NCI-H82 (cell line): ENCODE data around the gene CPNE8.

Experiments
- DNase-seq: peaks from one replicate; lab custom pipeline; 2025; lab: John Stamatoyannopoulos, UW

The CPNE8 gene

DNA sequence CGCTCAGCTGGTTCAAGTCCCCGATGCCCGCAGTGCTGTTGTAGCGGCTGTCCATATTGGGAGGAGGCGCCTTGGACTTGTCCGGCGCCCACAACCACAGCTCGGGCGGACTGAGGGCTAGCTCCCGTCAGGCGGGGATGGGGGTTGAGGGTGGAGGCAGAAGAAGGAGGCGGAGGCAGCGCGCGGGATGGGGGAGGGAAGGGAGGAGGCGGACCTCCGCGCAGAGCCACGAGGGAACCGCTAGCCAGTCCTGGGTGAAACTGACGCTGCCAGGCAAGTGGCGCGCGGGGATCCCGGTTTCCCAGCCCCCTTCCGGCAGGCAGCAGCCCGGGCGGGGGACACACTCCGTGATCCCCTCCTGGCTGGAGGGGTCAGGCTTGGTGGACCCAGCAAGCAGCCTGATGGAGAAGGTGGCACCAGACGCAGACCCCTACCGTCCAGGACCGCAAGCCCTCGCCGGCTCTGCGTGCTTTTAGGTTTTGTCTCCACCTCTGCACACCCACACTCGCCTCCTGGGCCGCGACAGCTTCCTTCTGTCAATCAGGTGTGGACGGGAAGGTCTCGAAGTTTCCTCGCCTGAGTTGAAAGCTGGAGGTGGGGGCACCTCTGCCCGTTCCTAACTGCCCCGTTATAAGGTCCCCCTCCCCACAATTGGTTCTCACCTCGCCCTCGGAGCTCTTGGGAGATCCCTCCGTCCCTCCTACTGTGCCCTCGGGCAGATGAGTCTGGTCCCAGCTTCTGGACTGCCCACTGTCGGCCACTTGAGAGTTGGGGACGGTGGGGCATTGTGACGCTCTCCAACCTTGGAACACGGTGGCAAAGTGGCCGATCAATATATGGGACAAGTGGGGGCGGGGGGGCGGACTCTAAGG is at the start of gene CPNE8:
CPNE8 (minus strand) TSS at position 112 of the 872 bp plus-strand sequence; CDS start at position 55, 57 bp downstream.
- DNase-seq, result peak; percentile 93

DNA sequence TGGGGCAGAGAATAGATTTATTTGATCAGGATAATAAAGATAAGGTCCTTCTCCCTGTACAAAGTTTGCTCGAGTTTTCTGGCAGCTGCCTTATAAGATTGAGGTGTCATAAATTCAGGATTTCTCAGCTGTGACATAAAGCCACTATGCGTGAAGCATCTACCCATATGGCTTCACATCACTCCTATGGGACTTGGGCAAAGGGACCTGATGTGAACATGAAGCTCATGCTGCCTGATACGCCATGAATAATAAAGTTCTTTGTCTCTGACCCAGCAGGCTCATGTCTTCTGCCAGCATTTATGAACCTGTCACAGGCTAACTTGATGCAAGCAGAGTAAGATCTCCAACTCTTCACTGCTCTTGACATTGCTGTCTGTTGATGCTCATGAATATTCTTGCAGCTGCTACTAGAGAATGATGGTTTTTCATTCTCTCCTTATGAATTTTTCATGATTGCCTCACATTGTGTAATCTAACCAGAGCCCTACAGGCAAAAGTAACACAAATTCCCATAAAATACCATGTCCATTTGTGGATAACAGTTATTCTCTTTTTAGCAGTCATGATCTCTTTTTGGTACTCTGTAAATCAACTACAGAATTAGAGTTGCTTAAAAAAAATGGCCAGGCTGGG is 49.0 kb upstream of the CPNE8 start:
- DNase-seq, result peak; percentile 63

DNA sequence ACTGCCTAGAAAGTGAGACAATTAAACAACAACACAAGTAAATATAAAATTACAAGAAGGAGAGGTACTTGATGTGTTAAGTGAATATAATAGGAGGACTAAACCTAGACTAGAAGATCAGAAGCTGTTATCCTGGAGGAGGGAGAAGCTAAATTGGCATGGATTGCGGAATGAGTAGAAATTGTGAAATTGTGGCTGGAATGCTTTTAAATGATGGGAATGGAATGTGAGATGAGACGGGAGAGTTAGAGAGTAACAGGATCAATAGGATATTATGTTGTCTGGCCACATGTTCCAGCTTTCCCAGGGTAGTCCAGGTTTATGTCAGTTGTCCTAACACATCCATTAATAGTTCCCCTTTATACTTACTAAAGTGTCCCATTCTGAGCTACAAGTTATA is 44.0 kb upstream of the CPNE8 start:
- DNase-seq, result no peak

DNA sequence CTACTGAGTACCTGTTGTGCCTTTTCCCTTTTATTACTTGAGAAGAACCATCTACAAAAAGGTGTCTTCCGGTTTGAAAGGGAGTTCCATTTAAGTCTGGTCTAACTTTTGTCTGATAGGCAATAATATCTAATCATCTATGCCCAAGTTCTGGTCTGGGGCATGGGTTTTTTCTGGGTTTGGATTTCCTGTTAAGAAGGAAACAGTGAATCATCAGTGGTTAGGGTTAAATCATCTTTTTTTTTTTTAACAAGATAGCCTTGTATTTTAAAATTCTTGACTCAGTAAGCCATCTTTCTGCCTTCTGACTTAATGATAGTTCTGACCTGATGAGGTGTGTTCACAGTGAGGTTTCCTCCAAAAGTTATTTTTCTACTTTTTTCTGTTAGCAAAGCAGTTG is 29.3 kb upstream of the CPNE8 start:
- no peak for DNase-seq

DNA sequence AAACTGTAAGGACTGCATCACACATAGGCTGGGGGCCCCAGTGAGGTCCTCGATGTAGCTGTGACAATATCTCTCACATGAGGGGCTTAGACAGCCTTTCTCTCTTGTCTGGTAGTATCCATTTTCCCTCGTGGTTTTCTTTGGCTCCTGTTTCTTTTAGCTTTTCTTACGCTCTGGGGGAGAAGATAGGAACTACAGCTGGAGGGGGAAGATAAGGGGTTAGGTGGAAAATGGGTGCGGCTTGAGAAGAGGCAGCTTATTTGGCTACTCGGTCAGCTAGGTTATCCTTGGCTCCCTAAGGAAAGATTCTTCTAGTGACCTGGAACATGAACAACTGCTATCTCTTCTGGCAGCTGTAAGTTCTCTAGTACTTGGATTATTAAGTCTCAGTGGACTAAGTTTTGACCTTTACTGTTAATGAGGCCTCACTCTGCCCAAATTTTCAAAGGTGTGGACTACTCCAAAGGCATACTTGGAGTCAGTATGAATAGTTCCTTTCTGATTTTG is 28.7 kb upstream of the CPNE8 start:
- no peak for DNase-seq

DNA sequence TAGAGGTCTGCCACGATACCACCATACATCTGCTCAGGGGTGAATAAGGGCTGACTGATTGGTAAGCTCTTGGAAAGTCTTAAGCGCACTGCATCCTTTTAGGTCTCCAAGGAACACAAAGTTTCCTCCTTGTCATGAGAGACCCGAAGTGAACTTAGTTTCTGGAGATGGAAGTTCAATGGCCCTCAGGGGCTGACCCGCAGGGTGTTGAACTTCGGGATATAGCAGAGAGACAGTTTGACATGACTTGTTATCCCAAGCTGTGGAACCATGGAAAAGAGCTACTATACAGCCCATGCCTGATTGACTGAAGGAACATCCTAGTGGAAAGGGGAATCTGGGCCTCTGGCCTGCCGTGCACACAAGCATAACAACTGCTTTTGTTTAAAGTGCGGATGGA is 26.9 kb upstream of the CPNE8 start:
- no peak for DNase-seq

DNA sequence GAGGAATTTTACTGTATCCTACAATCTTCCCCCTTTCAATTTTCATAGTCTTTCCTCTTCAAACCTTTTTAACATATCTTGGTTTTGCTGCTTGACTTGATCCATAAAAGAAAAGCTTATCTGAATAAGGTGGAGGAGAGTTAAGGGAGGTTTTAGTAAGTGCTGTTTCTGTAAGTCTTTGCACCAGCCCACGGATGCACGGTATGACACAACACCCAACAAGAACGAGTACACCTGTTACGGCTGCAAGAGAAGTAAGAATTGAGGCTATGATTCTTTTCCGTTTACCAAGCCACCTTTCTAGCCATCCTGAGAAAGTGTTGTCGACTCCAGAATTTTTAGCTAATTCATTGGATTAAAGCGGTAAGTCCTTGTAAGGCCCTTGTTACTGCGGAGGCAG is 26.1 kb upstream of the CPNE8 start:
- DNase-seq, result no peak

DNA sequence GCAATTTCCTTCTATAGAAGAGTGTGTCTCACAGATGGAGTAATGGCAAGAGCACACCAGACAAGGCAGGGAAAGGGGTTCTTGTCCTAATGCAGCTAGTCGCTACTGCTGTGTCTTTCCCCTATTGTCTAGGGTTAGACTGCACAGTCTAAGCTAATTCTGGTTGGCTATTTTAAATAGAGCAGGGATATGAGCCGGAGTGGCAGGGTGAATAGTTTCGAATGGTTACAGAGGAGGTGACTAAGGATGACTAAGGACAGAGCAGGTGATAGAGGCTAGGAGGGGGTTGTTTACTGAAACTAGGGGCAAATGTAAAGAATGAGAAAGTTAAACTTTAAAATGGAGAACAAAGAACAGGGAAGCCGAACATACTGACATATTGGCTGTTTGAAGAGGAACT is 25.6 kb upstream of the CPNE8 start:
- DNase-seq, result no peak

DNA sequence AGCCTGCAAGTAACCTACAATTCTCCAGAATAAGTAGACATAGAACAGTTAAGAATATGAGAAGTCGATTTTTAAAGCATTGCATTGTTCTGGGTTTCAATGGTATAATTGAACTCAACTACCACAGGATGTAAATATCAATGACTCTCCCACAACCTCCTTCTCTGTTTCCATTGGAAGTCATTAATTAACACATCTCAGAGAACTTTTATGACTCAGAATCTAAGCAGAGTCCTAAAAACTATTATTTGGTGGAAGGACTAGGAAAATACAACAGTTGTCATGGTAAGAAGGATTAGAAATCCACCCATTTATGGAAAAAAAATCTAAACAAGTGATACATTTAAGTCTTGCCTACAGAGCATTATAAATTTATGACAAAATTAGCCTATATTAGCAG is 21.1 kb upstream of the CPNE8 start:
- DNase-seq, result no peak

DNA sequence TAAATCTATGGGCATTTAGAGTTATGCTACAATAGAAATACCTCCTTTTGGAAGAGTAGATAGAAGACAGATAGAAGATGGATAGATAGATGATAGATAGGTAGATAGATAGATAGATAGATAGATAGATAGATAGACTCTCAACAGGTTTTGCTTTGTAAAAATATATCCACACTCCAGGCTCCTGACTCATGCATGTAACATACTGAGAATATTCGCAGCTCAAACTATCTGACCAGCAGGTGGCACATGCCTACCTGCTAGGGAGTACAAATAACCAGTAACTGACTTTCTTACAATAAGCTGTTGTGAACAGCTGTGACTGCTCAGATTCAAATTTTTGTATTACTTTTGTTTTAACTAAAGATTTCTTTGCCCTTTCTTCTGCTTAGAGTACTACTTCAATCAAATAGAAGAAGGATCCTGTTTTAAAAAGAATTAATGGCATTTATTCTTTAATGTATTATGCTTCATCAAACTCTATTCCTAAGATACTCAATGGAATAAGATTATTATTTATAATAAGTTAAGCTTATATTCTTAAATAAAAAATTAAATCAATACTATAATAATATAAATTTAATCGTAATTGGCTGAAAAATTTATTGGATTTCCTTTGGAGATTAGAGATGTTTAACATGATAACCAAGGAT is 15.8 kb upstream of the CPNE8 start:
- DNase-seq, result peak; percentile 91

DNA sequence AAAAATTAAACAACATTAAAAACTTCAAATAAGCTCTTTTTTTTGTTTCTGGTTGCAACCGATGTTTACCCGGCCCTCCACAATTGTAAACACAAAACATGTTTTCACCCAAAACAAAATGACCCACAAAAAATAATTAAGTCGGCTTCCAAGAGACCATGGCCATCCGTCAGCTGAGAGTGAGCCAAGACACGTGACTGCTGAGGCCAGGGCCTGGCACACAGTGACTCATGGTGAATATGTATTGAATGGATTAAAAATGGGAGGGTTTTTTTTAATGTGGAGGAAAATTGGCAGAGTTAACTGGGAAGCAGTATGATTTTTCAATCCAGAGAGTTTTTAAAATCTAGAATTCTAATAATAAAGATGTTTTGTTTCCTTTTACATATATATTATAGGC is 13.8 kb upstream of the CPNE8 start:
- no peak for DNase-seq

DNA sequence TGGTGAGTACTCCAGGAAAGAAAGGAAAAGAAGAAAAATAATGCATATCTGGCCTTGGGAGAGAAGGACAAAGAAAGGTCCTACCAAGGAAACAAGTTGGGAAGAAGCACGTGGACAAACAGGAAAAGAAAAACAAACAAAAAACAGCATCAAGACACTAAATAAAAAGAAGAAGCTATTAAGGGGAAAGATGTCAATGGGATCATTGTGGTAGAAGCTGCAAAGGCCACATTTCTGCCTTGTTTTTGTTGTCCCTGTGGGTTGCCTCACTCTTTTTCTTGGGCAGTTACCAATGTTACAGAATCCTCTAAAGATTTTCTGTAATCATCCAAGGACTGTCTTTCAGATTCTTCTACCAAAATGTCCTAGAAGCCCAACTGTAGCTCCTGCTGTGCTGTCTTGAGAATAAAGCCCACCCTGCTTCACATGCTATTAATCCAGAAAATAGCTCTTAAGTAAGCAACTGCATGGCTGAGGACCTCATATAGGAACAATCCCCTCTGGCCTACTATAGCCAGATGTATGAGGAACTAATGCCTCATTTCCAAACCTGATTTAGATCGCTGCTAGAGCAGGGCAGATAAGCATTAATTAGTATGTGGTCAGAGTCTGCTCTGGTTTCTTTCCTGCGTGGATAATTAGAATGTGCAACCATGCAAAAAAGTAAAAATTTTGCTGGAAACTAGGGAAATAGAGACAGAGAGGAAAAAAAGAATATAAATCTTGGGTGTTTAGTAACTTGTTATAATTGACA is 10.2 kb upstream of the CPNE8 start:
- peak; percentile 82 for DNase-seq

DNA sequence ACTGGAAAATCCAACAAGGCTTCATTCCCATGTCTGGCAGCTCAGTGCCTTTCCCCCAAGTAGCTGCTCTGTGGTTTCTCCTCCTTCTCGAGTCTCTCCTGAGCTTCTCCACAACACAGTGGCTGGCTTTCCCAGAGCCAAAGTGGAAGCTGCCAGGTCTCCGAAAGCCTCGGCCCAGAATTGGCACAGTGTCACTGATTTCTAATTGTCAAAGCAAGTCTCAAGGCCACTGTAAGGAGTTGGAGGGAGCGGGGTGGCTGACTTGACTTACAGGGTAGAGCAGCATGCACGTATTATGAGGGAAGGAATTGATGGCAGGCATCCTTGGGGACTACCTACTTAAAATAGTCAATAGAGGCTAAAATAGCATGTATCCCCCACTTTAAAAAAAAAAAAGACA is 6.7 kb upstream of the CPNE8 start:
- no peak for DNase-seq

DNA sequence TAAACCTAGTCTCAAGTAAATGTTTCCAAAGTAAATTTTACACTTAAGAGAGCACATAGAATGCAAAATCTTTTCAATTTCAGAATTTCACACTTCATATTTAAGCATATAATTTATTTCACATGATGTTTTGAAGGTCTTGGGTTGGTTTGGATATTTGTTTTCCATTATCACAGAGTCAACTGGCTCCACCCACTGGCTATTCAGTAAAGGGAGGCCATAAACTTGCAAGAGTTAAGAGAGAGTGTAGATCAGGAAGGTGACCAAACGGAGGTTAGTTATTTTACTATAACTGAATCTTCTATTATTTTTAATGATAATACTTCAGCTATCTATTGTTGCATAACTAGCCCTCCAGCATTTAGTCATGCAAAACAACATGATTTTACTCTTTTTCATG is 6.2 kb upstream of the CPNE8 start:
- DNase-seq, result no peak

DNA sequence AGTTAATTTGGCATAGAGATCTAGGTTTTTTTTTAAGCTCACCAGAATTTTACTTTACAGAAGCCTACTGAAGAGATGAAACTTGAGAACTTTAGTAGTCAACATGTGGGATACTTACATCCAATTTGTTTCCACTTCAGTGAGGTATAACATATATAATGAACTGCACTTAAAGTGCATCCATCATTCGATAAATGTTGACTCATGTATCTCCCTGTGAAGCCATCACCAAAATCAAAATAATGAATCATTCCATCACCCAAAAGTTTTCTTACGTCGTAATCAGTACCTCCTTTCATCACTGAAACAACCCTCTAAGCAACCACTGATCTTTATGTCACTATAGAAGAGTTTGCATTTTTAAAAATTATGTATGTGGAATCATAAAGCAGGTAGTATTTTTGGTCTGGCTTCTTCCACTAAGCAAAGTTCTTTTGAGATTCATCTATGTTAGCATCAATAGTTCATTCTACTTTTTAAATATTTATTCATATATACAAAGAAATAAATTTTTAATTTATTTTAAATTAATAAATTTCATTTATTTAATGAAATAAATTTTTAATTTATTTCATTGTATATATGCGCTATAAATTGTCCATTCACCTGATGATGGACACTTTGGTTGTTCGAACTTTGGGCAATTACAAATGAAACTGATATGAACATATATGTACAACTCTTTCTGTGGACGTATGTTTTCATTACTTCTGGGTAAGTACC is 2.0 kb upstream of the CPNE8 start:
- DNase-seq, result no peak

DNA sequence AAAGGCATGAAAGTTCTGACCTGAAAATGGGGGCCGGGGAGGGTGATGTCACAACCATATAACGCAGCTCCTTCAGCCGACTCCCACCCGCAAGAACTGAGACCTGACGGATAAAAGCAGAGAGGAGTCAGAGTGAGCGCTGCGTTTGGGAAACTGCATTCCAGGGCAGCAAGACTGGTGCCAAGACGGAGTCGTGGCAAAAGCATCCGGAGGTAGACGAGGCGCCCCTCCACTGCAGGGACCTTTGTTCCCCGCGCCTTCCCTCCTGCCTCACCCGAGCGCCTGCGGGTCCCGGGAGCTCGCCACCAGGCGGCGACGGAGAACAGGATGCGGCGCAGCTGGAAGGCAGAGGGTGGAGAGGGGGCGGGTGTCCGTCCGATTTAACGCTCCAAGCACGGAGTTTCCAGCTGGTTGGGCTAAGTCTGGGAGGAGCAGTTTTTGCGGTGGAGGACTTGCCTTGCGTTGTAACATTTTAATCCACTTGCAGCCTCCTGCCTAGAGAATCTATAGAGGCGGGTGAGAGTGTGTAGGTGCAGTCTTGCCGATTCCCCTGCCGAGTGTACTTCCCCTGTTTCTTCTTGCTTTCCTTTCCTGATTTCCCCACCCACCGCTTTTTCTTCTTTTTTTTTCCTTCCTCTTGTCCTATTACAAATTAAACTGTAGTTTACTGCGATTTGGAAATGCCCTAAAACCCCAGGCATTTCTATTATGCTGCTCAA is 1.2 kb upstream of the CPNE8 start:
- peak; percentile 99 for DNase-seq

DNA sequence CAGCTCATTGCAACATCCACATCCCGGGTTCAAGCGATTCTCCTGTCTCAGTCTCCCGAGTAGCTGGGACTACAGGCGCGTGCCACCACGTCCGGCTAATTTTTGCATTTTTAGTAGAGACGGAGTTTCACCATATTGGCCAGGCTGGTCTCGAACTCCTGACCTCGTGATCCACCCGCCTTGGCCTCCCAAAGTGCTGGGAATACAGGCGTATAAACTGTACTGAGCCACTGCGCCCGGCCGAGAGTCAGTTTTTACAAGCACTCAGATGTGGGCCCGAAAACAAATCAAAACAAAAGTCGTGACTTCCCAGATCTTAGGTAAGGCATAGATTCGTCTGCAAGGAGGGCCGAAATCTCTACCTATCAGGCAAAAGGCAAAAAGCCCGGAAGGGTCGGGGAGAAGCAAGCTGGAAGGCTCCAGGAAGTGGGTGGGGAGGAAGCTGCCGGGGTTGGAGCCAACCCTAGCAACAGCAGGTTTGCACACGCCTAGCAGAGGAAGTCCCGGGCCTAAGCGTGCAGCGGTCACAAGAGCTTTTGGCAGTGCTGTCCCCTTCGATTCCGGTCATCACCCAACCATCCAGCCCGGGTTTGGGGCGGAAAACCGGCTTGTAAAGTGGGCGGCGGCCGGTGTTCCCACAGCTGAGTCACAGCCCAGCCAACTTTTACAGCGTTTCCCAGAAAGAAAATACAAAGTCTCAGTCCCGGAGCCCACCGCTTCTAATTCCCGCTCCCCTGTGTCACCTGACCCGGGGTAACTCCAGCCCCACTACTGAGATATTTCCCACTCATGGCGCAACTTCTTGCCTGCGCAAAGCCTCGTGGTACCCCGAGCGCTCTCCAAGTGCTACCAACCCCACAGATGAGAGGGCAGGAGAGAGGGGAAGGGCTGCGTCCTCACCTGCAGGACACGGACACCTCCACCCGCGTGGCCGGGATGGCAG is 583 bp downstream of the CPNE8 start:
- DNase-seq, result peak; percentile 94

DNA sequence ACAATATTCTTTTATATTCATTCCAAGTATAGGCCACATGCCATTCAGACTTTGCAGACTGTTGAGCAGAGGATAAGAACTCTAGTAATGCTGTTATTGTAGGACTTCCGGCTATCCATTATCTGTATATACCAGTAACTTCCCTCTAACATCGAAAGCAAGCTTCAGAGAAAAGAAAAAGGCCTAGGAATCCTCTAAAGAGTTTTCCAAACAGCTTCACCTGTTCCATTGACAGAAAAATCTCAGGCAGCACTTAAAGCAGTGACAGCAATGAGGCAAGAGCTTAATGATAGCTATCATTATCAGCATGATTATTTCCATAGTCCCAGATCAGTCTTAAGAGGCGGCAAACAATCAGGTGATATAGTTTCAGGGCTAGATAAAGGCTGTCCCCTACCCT is 1.8 kb downstream of the CPNE8 start:
- DNase-seq, result peak; percentile 67

DNA sequence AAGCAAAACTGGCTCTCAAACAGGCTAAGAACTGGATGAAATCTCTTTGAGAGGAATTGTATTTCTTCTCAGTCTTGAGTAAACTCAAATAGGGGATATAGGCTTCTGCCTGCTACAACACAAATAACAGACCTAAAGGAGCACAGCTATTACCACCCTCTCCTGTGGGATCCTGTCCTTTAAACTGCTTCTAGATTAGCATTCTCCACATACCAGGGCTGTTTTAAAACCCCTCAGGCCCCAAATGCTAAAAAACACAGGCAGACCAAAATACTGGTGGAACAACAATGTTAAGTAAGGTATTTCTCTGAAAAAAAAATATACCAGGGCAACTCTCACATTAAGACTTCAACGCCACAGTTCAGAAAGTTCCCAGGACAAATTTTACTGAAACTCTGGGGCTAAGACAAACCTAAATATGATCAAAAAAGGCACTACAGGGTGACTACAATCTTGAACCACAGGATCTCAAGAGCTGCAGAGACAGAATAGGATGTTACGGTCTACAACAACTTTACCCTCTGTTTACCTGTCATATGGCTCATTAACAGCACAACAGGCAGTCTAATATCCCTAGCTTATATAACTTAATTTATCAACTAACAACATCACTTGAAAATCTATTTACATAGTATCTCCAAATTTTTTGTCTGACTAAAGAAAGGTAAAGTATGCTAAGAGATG is 7.2 kb downstream of the CPNE8 start:
- no peak for DNase-seq
